AG04450 (cell line): Measurements from ENCODE around the gene ITGBL1. TPM values are rescaled to one million over a fixed set of nuclear protein-coding genes. Genes with fewer than 3 reads are reported as not detected.

ENCODE experiments used
- CTCF ChIA-PET: fragments of 300-600, 350-600 bp; formaldehyde crosslinking; extraction: SDS; loops from one replicate; lab custom pipeline; 2022; ENCODE audit warnings: antibody characterized with exemption, inconsistent platforms; lab: Charles Lee
- POLR2A ChIA-PET: fragments of 350-600 bp; formaldehyde crosslinking; extraction: SDS; loops from one replicate; lab custom pipeline; 2021; ENCODE audit warnings: antibody characterized with exemption, inconsistent platforms; lab: Yijun Ruan, JAX
- DNase-seq: peaks from one replicate; pipeline ENCODE4 v3.0.0-alpha.2; 2011; ENCODE audit warnings: low read depth, low spot score
- H3K27ac ChIP-seq: one replicate; pipeline ENCODE4 v1.5.1; 2012; ENCODE audit warnings: low read depth, low read length, control low read depth
- H3K27me3 ChIP-seq: one replicate; pipeline ENCODE4 v1.6.0; 2012; ENCODE audit warnings: low read length; ENCODE audit not compliant: control insufficient read depth, insufficient read depth
- H3K4me3 ChIP-seq: 2 replicates; pipeline ENCODE4 v1.5.1; 2011; ENCODE audit warnings: mild to moderate bottlenecking, low read depth, low read length, control low read depth
- H3K9me3 ChIP-seq: 2 replicates; pipeline ENCODE4 v1.5.1; 2012; ENCODE audit warnings: low read length; ENCODE audit not compliant: control insufficient read depth, insufficient read depth
- polyA plus RNA-seq: library from polyadenylated mRNA; depleted of rRNA; stranded (reverse); fragments of >200 nt; gene quantifications from 2 replicates; pipeline ENCODE4 v1.2.3, GENCODE V29; 2011
- TF ChIP-seq, protein P1 (sequence below): IDR thresholded peaks from 2 replicates; pipeline ENCODE4 v1.5.1; 2011; ENCODE audit warnings: low read depth, low read length, control low read depth, inconsistent platforms

ITGBL1 gene
- polyA plus RNA-seq, 1 experiment = 17.1 TPM

GRCh38 chr13:101649488-101650126 is 197.1 kb downstream of the ITGBL1 start:
- peak; percentile 3 for DNase-seq
- ChIA-PET POLR2A (no interaction called here), CTCF (no interaction called here)
- Histone ChIP-seq H3K27ac (no peak overlapping the region), H3K9me3 (no peaks in the 10 kb centered on the region; the same call in 1 of the 2 replicates), H3K27me3 (no peaks in the 10 kb centered on the region), H3K4me3 (no peak overlapping the region)
- TF ChIP-seq, protein P1, sequence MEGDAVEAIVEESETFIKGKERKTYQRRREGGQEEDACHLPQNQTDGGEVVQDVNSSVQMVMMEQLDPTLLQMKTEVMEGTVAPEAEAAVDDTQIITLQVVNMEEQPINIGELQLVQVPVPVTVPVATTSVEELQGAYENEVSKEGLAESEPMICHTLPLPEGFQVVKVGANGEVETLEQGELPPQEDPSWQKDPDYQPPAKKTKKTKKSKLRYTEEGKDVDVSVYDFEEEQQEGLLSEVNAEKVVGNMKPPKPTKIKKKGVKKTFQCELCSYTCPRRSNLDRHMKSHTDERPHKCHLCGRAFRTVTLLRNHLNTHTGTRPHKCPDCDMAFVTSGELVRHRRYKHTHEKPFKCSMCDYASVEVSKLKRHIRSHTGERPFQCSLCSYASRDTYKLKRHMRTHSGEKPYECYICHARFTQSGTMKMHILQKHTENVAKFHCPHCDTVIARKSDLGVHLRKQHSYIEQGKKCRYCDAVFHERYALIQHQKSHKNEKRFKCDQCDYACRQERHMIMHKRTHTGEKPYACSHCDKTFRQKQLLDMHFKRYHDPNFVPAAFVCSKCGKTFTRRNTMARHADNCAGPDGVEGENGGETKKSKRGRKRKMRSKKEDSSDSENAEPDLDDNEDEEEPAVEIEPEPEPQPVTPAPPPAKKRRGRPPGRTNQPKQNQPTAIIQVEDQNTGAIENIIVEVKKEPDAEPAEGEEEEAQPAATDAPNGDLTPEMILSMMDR = no peak

DNA sequence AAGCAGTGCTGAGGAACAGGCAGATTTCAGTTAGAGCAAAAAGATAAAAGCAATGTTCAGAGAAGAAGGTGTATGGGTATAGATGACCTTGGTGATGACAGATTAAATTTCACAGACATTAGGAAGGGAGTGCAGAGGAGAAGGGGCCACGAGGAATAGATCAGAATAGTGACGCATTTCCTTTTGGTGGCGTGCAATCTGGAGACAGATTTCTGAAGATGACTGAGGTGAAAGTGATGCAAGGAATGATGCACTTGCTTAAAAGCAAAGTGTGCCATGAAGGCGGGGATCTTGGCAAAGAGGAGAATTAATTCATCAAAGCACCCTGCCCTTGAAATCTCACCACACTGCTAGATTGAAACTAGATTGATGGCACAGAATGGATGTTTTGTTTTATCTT is 202.4 kb downstream of the ITGBL1 start:
- no peak for DNase-seq
- H3K9me3 ChIP-seq = no peaks in the 10 kb centered on the region; the same call in 1 of the 2 replicates
- POLR2A ChIA-PET = no interaction called here
- H3K27ac ChIP-seq = no peak overlapping the region
- TF ChIP-seq, protein P1 = no peak
- H3K4me3 ChIP-seq = no peak overlapping the region
- CTCF ChIA-PET = no interaction called here
- H3K27me3 ChIP-seq = no peaks in the 10 kb centered on the region

- CTCF ChIA-PET = no interaction called here
- no peak for DNase-seq
Observed at GRCh38 chr13:101655435-101655834, 203.0 kb downstream of the ITGBL1 start.

DNA sequence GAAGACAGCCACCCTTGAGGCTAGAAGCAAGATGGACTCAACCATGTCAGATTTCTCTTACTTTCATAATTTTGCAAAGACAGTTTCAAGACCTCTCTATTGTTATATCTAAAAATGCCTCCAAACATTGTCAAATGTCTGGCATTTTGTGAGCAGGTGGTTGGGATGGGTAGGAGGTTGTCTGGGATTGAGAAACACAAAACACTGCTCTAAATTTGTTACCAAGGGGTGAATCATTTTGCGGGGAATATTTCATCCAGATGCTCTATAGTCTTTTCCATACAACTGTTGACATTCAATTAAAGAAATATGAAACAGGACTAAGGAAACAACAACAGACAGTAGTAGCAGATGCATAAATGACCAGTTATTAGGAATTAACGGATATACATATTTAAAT is 208.2 kb downstream of the ITGBL1 start:
- TF ChIP-seq, protein P1 = no peak
- Histone ChIP-seq H3K4me3 (no peak overlapping the region), H3K27me3 (no peaks in the 10 kb centered on the region), H3K27ac (no peak overlapping the region), H3K9me3 (no peaks in the 10 kb centered on the region)
- POLR2A ChIA-PET = no interaction called here
- CTCF ChIA-PET = interaction anchor here (0.7 to 1.4 kb wide), 2 partner anchors 516 to 660 kb away, joined by 4 to 5 read pairs; no protein-coding TSS in a partner anchor
- no peak for DNase-seq

More at GRCh38 chr13:101655435-101655834, 203.0 kb downstream of the ITGBL1 start:
- H3K27me3 ChIP-seq = no peaks in the 10 kb centered on the region
- H3K4me3 ChIP-seq = no peak overlapping the region
- TF ChIP-seq, protein P1 = no peak
- no peak overlapping the region for H3K27ac ChIP-seq
- POLR2A ChIA-PET = no interaction called here
- H3K9me3 ChIP-seq = no peaks in the 10 kb centered on the region; the same call in 1 of the 2 replicates

DNA sequence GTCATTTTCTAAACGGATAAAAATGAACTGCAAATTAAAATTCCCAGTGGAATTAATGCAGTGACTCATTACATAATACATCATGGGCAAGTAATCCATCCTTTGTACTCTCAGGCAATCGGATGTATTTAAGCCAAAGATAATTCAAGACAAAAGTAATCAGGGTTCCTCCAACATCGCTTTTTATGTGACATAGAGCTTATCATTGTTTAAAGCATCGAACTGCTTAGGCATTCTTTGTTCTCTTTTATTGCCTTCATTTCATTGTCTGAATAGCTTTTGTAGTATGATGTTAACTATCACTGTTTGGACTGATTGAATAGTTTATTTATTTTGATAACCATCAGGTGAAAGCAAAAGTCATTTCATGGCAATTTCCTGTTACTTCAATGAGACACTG is 209.4 kb downstream of the ITGBL1 start:
- DNase-seq = no peak
- ChIA-PET CTCF (interaction anchor here (1.4 kb wide), 1 partner anchor 517 kb away, joined by 5 read pairs; no protein-coding TSS in a partner anchor), POLR2A (no interaction called here)
- Histone ChIP-seq H3K9me3 (no peaks in the 10 kb centered on the region), H3K27me3 (no peaks in the 10 kb centered on the region), H3K4me3 (no peak overlapping the region), H3K27ac (no peak overlapping the region)
- TF ChIP-seq, protein P1 = no peak
